HG03064 (cell line): Measurements from ENCODE around the gene CCDC124.

Experiments used
- ATAC-seq: cut with Tn5 transposase; IDR thresholded peaks from one replicate; pipeline ENCODE4 v1.9.1; 2021; ENCODE audit warnings: low read depth; ENCODE audit not compliant: unreplicated experiment

CCDC124 gene

GRCh38 chr19:17951990-17952976, 19.5 kb downstream of the CCDC124 start:
- no peak for ATAC-seq

GRCh38 chr19:17953316-17953801, 20.5 kb downstream of the CCDC124 start:
- ATAC-seq: no peak

DNA sequence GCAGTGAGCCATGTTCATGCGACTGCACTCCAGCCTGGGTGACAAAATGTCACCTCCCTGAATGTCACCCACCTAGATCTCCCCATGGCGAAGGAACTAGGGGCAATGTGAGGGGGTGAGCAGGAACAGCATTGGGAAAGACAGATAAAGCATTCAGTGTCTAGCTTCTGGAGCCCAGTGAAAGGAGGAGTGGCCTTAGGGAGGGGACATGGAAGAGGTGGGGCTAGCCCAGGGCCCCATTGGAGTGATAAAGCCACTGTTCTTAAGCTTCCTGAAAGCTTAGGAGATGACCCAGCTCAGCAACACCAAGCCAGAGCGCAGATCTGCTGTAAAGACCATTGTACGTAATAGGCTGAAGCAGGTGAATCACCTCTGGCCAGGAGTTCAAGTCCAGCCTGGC, 21.1 kb downstream of the CCDC124 start:
- no peak for ATAC-seq

GRCh38 chr19:17954401-17954800, 21.6 kb downstream of the CCDC124 start:
- no peak for ATAC-seq

DNA sequence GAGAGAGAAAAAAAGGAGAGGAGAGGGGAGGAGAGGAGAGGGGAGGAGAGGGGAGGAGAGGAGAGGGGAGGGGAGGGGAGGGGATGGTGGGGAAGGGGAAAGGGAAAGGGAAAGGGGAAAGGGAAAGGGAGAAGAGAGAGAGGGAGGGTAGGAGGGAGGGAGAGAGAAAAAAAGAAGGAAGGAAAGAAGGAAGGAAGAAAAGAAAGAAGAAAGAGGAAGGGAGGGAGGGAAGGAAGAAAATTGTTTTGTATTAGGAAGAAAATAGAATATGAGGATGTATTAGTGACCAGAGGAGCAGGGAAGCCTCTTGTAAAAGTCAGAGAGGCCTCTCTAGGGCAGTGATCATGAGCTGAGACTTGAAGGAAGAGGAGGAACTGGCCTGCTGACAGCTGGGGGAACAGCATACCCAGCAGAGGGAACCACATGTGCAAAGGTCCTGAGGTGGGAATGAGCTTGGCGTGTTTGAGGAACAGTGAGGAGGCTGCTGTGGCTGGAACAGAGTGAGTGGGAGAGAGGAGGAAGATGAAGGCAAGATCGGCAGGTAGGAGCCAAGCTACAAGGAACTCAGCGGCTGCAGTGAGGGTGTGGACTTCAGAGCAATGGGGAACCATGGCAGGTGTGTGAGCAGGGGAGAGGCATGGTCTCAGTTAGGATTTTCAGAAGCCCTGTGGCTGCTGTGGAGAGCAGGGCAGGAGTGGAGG, 24.5 kb downstream of the CCDC124 start:
- no peak for ATAC-seq

DNA sequence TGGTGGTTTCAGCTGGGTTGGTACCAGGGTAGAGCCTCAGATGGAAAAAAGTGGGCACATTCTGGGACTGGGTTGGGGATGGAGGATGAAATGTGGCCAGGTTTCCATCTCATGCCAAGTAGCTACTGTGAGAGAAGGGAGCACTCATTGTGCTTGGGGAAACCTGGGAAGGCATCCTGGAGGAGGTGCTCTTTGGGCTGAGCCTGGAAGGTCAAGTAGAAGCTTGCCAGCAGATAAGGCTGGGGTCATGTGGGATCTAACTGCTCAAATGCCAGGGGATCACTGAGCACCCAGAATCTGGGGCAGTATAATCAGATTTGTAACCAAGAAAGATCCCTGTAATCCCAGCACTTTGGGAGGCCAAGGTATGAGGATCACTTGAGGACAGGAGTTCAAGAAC, 25.1 kb downstream of the CCDC124 start:
- ATAC-seq: no peak

GRCh38 chr19:17963936-17964691, 31.3 kb downstream of the CCDC124 start:
- no peak for ATAC-seq

GRCh38 chr19:17965370-17966128, 32.7 kb downstream of the CCDC124 start:
- no peak for ATAC-seq

DNA sequence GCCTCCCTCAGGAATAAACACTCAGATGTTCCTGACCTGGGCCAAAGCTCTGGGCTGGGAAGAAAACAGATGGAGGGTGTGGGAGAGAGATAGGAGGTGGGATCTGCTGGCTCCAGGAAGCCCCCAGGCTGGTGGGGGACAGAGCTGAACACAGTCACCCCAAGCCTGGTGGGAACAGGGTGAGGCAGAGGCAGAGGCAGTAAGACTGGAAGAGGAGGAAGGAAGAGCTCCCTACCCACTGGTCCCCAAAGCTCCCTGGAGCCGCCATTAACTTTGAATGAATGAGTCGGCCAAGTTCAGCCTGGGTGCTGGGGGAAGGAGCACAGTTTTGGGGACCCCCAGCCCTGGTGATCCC, 33.3 kb downstream of the CCDC124 start:
- ATAC-seq: no peak

GRCh38 chr19:17966550-17967256, 33.9 kb downstream of the CCDC124 start, which contains the start of gene KCNN1:
Gene KCNN1 (plus strand): TSS chr19:17967107. CDS start chr19:17973889, 6,782 bp downstream.
- no peak for ATAC-seq

DNA sequence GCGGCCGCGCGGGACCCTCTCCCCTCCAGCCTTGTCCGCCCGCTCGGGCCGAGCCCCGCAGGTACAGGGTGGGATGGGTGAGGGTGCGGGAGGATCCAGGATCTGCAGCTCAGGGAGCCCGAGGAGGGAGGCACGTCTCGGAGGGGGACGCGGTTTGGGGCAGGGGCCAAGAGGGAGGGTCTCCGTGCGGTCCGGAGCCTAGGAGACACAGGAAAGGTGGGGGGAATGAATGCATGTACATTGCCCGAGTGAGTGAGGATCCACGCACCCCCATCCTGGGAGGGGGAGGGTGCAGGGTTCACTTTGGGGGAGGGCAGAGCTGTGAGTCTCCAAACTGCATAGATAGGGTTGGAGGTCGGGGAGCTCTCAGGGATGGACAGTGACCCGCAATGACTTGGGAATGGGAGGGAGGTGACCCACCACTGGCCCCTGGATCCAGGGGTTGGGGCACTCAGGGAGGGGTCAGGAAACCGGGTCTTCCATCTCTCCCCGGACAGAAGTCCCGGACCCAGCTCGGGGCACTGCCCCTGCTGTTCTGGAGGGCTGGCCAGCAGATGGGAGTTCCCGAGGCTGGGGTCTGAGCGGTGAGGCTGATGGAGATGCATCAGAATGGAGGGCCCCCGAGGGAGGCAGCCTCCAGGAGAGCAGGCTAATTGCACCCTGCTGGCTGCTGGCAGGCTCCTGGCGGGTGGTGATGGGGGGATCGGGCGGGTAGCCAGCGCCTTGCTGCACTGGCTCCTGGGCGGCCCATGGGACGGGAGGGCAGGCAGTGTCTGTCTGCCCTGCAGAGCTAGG, 34.6 kb downstream of the CCDC124 start:
- ATAC-seq: no peak

DNA sequence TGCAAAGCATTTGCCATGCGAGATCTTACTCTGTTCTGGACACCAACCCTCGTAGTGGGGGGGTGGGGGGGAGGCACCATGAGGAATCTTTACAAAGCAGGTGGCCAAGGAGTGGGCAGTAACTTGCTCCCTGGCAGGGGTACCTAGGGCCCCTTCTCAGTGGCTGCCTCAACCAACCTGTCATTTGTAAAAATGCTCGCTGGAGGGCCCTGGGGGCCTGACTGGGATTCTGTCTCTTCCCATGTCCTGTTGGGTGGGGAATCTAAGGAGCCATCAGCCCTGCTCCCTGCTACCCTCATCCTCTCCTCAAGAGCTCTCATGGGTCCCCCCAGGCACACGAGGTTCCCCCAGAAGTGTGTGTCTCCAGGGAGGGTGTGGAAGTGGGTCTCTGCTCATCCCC, 35.5 kb downstream of the CCDC124 start:
- no peak for ATAC-seq

- ATAC-seq: no peak
These were observed 36.4 kb downstream of the CCDC124 start for GRCh38 chr19:17969096-17969792.

GRCh38 chr19:17972230-17972629, 39.4 kb downstream of the CCDC124 start:
- no peak for ATAC-seq

DNA sequence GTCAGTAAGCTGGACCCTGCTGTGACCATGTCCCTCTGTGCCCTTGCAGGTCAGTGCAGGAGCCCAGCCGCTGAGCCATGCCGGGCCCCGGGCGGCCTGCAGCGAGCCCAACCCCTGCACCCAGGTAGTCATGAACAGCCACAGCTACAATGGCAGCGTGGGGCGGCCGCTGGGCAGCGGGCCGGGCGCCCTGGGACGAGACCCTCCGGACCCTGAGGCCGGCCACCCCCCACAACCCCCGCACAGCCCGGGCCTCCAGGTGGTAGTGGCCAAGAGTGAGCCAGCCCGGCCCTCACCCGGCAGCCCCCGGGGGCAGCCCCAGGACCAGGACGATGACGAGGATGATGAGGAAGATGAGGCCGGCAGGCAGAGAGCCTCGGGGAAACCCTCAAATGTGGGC, 40.9 kb downstream of the CCDC124 start:
- ATAC-seq: no peak

GRCh38 chr19:17974551-17974950, 41.7 kb downstream of the CCDC124 start:
- no peak for ATAC-seq

- ATAC-seq: no peak
These were observed 42.2 kb downstream of the CCDC124 start for GRCh38 chr19:17975032-17975431.

- no peak for ATAC-seq
These were observed 44.2 kb downstream of the CCDC124 start for GRCh38 chr19:17977021-17977420.
